Measurements from ENCODE around the gene TSSK1B. TPM values are rescaled to one million over a fixed set of nuclear protein-coding genes. Genes with fewer than 3 reads are reported as not detected.

TSSK1B gene
- total RNA-seq, 1 experiment from 2014 or later, result 0.13 TPM

- Histone ChIP-seq H3K27me3 (replicated peaks) (no peaks in the 10 kb centered on the region), H3K9me3 (replicated peaks) (no peaks in the 10 kb centered on the region), H3K27ac (no peak overlapping the region), H3K4me3 (no peak overlapping the region), H3K36me3 (no peaks in the 10 kb centered on the region), H3K4me1 (replicated peaks) (peaks cover 30% of the 10 kb centered on the region)
- DNase-seq (ENCODE audit: low read depth in 1 of 2, low spot score in 2 of 2), result no peak
These were observed 50.0 kb downstream of the TSSK1B start for GRCh38 chr5:113384782-113385285.

GRCh38 chr5:113382731-113383130 is 52.1 kb downstream of the TSSK1B start:
- no peak overlapping the region for H3K4me3 ChIP-seq
- H3K36me3 ChIP-seq, result no peaks in the 10 kb centered on the region
- no peak overlapping the region for H3K27ac ChIP-seq
- DNase-seq (ENCODE audit: low read depth in 1 of 2, low spot score in 2 of 2), result no peak
- peaks cover 45% of the 10 kb centered on the region for H3K4me1 ChIP-seq (replicated peaks)
- H3K27me3 ChIP-seq (replicated peaks), result no peaks in the 10 kb centered on the region
- no peaks in the 10 kb centered on the region for H3K9me3 ChIP-seq (replicated peaks)

Other genes with a start within 250 kb of the TSSK1B start
- gene MCC, start 53.5 kb upstream of the TSSK1B start, total RNA-seq (2014; rRNA removed; shearing (Covaris generic)), result 22.8 and 31.3 TPM in 2 replicates
- 17.4 and 29.4 TPM in 2 replicates for gene YTHDC2, start 78.7 kb upstream of the TSSK1B start, total RNA-seq (2014; rRNA removed; shearing (Covaris generic))

All from SJSA1 (cell line).